ENCODE data around the gene TRIM28. TPM values are rescaled to one million over a fixed set of nuclear protein-coding genes. Genes with fewer than 3 reads are reported as not detected.

TRIM28 gene
- 100 to 1,000 TPM; 204 to 363 TPM for total RNA-seq

GRCh38 chr19:58543826-58544590 is at the start of gene TRIM28:
Gene TRIM28 (plus strand): TSS chr19:58544064. CDS start chr19:58544758, 694 bp downstream.

GRCh38 chr19:58511353-58512208 is 32.3 kb upstream of the TRIM28 start, which contains the start of gene SLC27A5:
Gene SLC27A5 (minus strand): TSS chr19:58511992. CDS start chr19:58511955, 37 bp downstream.

GRCh38 chr19:58519355-58520256 is 24.3 kb upstream of the TRIM28 start, which contains the start of gene ZBTB45:
Gene ZBTB45 (minus strand): TSS chr19:58519810. CDS start chr19:58517673, 2,137 bp downstream.

GRCh38 chr19:58554494-58555368 is 10.9 kb downstream of the TRIM28 start, which contains the start of gene CHMP2A:
Gene CHMP2A (minus strand): TSS chr19:58555105. CDS start chr19:58554212, 893 bp downstream.

GRCh38 chr19:58558066-58558622 is 14.3 kb downstream of the TRIM28 start, which contains the start of gene UBE2M:
Gene UBE2M (minus strand): TSS chr19:58558611. CDS start chr19:58558381, 230 bp downstream.

GRCh38 chr19:58572818-58573657 is 29.2 kb downstream of the TRIM28 start, which contains the start of gene MZF1:
Gene MZF1 (minus strand): TSS chr19:58573335. CDS start chr19:58571389, 1,946 bp downstream.

Small RNAs within 50 kb of the gene (small RNA-seq; reads per million reads assigned to genes)
- gene MIR6807 (0.60 to 1.5 reads per million in 2 donors), gene RN7SL525P (0.09 to 0.41 reads per million in 2 donors)

Other genes starting within 250 kb of the TRIM28 start
- 10 to 100 TPM; 27.5 to 51.3 TPM for gene ERVK3-1, start 238.7 kb upstream of the TRIM28 start, total RNA-seq
- gene ZSCAN22, start 217.1 kb upstream of the TRIM28 start, total RNA-seq, result 1 to 10 TPM; 4.1 to 5.0 TPM
- gene A1BG, start 190.6 kb upstream of the TRIM28 start, total RNA-seq, result 1 to 10 TPM; 1.7 to 7.0 TPM
- 1 to 10 TPM in 1 of 2 donors, under 1 TPM in 1; 0.67 to 1.0 TPM for gene ZNF497, start 181.3 kb upstream of the TRIM28 start, total RNA-seq
- gene ZNF837, start 163.0 kb upstream of the TRIM28 start, total RNA-seq, result 1 to 10 TPM; 1.7 to 3.8 TPM
- gene RPS5, start 156.8 kb upstream of the TRIM28 start, total RNA-seq, result 1,000 to 10,000 TPM in 1 of 2 donors, 100 to 1,000 TPM in 1; 673 to 1,376 TPM
- under 1 TPM in 1 of 2 donors, not detected in 1; 0.33 TPM for gene RNF225, start 148.4 kb upstream of the TRIM28 start, total RNA-seq
- gene ZNF584, start 135.4 kb upstream of the TRIM28 start, total RNA-seq, result 10 to 100 TPM; 14.8 to 16.7 TPM
- gene ZNF132, start 103.9 kb upstream of the TRIM28 start, total RNA-seq, result 1 to 10 TPM; 7.6 to 8.7 TPM
- gene ZNF324B, start 92.4 kb upstream of the TRIM28 start, total RNA-seq, result 10 to 100 TPM; 12.7 to 13.8 TPM
- 10 to 100 TPM; 16.0 to 18.2 TPM for gene ZNF324, start 77.0 kb upstream of the TRIM28 start, total RNA-seq
- 1 to 10 TPM; 5.7 to 7.9 TPM for gene ZNF446, start 67.7 kb upstream of the TRIM28 start, total RNA-seq
- gene SLC27A5, start 32.1 kb upstream of the TRIM28 start, total RNA-seq, result 10 to 100 TPM in 1 of 2 donors, 1 to 10 TPM in 1; 6.0 to 11.7 TPM
- gene ZBTB45, start 24.3 kb upstream of the TRIM28 start, total RNA-seq, result 1 to 10 TPM; 7.6 to 8.0 TPM
- 10 to 100 TPM; 69.6 to 82.6 TPM for gene CHMP2A, start 11.0 kb downstream of the TRIM28 start, total RNA-seq
- gene UBE2M, start 14.5 kb downstream of the TRIM28 start, total RNA-seq, result 100 to 1,000 TPM; 101 to 126 TPM
- gene MZF1, start 29.3 kb downstream of the TRIM28 start, total RNA-seq, result 10 to 100 TPM in 1 of 2 donors, 1 to 10 TPM in 1; 8.7 to 12.0 TPM

Data from melanocyte of skin (primary cell).